Uterus (tissue), 2 donors: ENCODE measurements around the gene SLCO3A1.

Source experiments
- POLR2A ChIP-seq, 2 donors: fragments of 450-650 bp; IDR thresholded peaks; one replicate each; pipeline ENCODE4 v1.6.1; 2016; ENCODE audit warnings: antibody characterized with exemption in 2 of 2, mild to moderate bottlenecking in 1 of 2, moderate library complexity in 1 of 2
- TF ChIP-seq, protein P1 (sequence below), 4 experiments: fragments of 200-600 bp in 2 of 4; fragments of 450-650 bp in 2 of 4; sonication (generic) in 2 of 4; IDR thresholded peaks; one replicate each; pipeline ENCODE4 v1.5.1; 2016 to 2019; ENCODE audit warnings: antibody characterized with exemption in 4 of 4, mild to moderate bottlenecking in 2 of 4, moderate library complexity in 1 of 4

DNA sequence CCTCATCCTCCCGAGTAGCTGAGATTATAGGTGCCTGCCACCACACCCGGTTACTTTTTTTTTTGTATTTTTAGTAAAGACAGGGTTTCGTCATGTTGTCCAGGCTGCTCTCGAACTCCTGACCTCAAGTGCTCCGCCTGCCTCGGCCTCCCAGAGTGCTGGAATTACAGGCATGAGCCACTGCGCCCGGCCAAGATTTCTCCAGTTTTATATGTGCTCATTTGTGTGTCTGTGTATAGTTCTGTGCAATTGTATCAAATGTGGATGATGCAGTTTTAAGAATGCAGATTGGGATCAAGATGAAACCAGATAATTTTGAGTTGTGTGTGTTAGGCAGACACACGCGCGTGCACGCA is 68.3 kb downstream of the SLCO3A1 start:
- no peak for TF ChIP-seq POLR2A (IDR thresholded peaks at IDR 0.05)
- TF ChIP-seq, protein P1, sequence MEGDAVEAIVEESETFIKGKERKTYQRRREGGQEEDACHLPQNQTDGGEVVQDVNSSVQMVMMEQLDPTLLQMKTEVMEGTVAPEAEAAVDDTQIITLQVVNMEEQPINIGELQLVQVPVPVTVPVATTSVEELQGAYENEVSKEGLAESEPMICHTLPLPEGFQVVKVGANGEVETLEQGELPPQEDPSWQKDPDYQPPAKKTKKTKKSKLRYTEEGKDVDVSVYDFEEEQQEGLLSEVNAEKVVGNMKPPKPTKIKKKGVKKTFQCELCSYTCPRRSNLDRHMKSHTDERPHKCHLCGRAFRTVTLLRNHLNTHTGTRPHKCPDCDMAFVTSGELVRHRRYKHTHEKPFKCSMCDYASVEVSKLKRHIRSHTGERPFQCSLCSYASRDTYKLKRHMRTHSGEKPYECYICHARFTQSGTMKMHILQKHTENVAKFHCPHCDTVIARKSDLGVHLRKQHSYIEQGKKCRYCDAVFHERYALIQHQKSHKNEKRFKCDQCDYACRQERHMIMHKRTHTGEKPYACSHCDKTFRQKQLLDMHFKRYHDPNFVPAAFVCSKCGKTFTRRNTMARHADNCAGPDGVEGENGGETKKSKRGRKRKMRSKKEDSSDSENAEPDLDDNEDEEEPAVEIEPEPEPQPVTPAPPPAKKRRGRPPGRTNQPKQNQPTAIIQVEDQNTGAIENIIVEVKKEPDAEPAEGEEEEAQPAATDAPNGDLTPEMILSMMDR (IDR thresholded peaks at IDR 0.05) = no peak
